Inflammatory macrophage treated with lipopolysaccharide for 4 hours (primary cell): Measurements from ENCODE around the gene TMC1.

Experiments
- DNase-seq: peaks from one replicate; pipeline ENCODE4 v3.0.0-alpha.2; 2020

The TMC1 gene

DNA sequence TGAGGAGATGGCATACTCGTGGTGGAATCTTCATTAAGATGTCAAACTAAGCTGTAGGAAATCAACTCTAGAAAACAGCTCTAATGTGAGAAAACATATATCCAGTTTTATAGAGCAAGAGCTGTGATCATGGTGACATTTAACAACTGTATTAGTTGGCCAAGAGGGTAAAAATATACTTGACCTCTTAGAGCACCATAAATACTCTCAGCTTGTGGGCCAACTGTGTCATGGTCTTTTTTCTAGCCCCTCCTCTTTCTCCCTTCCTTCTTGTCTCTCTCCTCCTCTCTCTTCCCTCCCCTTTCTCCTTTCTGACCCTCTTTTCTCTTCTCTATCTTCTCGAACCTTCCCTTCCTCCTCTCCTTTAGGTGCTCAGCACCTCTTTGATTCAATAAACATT is 54.7 kb downstream of the TMC1 start:
- DNase-seq, result no peak

DNA sequence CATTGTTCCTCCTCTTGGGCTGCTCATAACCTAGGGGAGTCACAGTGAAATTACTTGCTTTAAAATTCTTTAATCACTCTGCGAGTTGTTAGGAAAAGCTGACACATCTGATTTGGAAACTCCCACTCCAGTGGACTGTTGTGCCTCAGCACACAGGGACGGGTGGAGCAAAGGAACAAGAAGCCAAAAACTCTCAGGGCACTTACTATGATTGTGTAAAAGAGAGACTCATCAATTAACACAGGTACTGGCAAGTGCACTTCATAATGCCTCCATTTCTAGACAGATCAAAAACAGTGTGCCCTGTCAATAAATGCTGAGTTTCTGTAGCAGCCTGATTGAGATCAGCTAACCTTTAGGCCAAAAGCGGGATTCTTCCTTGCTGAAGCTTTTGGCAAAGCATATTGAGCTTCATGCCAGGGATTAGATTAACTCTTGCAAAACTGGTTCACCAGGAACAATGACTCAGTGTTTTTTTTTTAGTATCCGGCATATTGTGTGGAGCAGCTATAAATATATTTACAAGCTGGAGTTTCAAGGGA is 55.9 kb downstream of the TMC1 start:
- DNase-seq, result peak; percentile 40

DNA sequence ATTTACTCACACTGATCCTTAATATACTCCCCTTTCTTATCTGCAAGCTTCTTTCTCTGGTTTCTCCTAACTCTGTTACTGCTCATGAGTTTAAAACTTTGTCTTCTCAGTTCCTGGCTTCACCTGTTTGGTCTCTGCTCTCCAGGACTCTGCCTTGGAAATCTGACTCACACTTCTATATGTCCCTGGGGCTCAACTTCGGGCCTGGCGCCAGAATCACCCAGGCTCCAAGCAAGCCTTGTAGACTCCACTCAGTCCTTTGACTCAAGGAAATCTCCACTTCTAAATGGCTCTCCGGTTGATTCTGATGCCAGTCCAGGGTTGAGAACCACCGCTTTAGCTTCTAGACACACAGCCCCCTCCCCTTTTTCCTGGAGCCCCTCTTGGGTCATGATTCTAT is 57.8 kb downstream of the TMC1 start:
- DNase-seq, result no peak

DNA sequence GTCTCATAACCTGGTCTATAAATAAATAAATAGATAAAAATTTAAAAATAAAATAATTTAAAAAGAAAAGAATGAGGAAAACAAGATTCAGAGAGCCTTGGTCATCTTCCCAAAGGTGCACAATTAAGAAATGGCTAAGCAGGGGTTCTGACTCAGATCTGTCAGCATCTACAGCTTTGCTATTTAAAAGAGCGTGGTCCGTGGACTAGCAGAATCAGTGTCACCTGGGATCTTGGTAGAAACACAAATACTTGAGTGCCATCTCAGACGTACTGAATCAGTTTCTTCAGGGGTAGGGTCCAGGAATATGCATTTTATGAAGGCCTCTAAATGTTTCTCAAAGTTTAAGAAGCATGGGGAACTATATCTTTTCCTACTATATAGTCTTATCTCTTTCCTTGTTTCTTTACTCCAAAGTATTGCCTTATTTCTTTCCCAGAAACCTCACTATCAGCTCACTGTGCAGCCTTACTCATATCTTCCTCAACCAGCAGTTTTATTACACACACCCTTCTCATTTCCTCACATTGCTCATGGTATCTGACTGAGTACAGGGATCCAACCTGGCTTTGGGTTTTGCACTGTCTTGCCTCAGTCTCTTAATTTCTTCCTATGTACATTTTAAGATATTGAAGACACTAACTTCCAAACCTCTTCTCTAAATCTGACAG is 58.6 kb downstream of the TMC1 start:
- peak; percentile 55 for DNase-seq

DNA sequence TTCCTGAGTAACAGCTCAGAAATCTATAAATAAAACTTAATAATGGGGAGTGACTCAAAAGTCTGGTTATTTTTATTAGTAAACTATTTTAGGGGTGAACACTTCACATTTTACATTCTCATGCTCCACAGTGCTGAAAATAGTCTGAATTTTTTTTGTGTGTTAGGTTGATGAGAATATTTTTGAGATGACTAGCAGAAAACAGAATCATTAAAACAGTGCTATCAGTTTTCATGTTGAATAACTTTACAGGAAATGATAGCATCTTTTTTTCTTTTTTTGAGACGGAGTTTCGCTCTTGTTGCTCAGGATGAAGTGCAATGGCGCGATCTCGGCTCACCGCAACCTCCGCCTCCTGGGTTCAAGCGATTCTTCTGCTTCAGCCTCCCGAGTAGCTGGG is 60.3 kb downstream of the TMC1 start:
- no peak for DNase-seq

DNA sequence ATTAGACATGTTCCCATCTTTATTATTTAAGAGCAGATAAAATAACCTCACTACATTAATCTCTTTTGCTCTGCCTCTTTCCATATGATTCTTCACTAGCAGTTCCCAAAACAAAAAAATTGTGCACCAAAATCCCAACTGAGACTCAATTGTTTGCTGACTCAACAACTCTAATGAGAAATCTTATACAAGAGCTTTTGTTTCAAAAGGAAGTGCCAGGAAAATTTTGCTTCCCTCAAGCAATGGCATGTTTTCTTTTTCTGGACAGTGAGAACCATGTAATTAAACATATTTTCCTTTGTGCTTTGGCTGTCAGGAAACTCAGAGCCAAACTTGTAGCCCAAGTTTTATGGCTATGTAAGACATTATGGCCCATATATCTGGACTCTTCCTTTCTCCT is 62.0 kb downstream of the TMC1 start:
- no peak for DNase-seq

DNA sequence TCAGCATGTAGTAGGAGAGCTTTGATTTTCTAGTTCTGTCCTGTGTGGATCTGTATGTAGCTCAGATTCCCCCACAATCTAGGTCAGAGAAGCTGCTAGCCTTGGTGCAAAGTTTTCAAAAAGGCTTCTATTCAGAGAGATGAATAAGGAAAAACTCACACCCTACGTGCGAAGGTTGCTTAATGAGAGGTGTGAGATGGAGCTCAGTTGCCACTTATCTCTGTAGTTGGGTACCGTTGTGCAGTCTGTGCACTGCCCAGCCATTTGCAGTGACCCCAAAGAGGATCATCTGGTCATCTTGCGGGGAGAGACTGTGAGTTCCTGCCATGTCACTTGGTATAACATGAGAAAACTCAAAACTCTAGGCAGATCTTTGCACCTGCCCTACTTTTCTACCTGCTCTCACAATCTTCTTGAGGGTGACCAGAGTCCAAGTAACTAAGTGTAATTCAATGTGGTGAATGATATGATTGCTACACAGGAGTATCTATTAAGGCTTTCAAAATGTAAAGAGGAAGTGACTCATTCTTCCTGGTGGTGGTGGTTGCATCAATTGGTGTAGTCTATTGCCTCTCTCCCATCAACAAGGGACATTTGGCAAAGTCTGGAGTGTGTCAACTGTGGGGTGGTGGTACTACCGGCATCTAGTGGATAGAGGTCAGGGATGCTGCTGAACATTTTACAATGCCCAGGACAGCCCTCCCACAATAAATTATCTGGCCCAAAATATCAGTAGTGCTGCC is 65.2 kb downstream of the TMC1 start:
- DNase-seq, result peak; percentile 97

DNA sequence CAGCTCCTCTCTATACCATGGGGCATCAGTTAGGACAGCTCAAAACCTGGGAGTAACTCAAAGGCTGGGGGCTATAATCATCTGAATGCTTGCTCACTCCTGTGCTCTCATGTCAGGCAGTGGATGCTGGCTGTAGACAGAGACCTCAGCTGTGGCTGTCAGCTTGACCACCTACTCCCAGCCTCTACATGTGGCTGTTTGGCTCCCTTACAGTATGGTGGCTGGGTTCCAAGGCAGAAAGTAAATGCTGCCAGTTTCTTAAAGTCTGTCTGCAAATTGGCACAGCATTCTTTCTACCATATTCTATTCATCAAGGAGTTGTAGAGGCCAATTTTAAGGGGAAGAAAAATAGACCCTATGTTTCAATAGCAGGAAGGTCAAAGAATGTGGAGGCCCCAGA is 66.9 kb downstream of the TMC1 start:
- no peak for DNase-seq

DNA sequence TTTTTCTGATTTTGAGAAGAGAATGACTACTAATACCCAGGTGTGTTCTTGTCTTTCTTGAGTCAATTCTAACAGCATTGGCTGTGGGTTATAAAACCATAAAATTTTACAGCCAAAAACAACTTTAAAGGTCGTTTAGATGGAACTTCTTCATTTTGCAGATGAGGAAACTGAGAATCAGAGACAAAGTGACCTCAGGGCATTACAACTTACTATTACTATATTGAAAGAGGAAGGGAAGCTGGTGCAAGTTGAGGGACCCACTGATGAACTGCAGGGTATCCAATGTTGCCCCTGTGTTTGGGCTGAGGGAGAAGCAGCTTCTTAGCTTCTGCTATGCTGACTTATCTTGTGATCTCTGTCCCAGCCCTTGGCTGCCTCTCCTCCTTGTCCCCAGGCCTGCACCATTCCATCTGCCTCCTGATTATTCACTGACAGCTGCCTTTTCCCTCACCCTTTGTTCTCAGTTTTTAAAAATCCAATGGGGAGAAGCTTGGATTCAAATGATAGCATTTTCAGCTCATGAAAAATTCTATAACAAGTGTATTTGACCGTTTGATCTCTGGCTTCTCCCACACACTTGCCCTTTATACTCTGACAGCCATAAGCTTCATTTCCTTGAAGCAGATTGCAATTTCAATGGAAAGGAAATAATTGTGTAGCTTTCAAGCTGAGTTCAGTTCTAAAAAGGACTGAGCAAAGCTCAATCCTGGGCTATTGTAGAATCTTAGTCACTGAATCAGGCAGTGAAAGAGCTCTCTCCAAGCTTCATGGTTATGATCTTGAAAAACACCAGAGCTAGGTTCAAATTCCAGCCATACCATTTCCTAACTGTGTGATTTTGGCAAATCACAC is 68.5 kb downstream of the TMC1 start:
- DNase-seq, result peak; percentile 85

DNA sequence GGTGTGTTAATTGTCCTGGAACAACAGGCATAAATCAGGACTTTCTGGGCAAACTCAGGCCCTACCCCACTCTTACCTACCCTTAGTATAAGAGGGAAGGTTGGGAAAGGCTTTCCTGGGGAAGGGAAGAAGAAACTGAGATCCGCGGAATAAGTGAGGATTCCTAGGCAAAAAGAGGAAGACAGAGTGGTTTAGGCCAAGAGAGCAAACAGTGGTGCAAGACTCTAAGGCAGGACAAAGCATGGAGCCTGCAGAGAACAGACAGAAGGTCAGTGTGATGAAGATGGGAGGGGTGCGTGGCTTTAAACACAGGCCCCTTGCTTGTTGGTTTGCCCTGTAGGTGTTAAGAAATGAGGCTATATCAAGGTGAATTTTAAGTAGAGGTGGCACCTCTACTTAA is 69.4 kb downstream of the TMC1 start:
- DNase-seq, result peak; percentile 44

DNA sequence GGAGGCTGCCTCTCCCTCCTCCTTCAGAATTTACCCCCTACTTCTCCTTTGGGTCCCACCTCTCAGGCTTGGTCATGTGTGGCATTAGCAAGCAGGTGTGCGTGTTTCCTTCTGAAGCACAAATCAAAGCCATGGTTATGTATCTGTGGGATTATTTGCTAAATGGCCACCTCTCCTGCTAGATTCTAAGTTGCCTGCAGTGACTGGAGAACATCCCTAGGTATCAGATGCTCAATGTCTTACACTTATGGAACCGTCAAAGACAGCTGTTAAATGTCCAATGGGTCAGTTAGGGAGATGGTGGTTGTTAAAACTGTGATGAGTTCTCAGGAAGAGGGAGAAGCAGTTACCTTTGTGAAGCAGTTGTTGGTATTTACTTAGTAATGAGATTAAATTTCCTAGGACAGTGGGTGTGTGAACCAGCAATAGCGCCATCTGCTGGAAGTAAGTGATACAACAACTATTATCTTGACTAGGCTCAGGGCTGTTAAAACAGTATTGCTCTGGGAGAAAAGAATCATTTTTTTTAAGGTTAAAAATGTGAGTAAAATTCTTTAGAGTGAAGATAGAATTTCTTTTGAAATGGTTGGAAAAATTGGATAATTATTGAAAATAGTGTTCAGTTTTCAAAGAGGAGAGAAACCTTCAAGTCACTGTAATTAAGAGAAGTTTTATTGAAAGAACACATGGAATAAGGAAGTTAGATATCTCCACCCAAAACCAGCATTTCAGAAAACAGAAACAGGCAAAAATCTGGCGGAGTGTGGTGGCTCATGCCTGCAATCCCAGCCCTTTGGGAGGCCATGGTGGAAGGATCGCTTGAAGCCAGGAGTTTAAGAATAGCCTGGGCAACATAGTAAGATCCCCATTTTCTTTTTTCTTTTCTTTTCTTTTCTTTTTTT is 71.3 kb downstream of the TMC1 start:
- DNase-seq, result peak; percentile 77

DNA sequence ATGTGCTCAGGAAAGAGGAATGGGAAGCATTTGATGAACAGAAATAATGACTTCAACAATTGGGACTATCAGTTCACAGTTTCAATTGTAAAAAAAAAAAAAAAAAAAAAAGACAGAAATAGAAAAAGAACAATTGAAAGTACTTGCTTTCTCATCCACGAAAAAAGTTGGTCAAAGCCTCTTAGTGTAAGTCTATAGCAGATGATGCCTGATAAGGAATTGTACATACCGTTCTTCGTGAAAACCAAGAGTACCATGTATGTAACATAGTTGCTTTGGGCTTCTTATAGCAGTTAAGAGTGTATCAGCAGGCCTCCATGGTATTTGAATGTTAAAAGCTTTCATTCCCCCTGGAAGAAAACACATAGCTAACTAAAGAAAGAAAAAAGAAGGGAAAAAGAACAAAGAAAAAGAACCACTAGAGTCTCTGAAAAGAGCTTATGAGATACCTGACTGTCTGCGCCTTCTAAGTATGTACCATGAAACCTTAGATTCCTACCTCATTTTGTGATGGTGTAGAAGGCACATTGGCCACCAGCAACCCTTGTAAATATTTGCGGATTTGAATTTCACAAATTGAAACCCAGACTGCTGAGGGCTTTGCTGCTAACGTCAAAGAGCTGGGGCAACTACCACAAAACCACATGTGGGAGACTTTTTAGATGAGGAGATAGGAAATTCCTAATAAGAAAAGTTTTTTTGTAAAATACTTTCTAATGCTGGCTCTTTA is 75.2 kb downstream of the TMC1 start:
- DNase-seq, result peak; percentile 29

DNA sequence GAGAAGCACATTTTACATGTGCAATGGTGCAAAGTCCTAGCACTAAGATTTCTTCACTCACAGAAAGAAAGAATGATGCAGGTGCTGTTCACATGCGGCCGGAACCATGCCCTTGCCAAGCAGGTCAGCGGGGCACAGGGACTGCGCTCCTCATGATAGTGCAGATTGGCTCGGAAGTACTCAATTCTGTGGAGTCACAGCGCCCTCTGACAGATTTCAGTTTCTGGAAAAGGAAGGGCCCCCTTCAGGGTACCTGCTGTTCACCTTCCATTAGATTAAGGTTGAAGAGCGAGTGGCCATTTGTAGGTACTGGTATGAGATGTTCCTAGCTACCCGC is 75.7 kb downstream of the TMC1 start:
- no peak for DNase-seq

DNA sequence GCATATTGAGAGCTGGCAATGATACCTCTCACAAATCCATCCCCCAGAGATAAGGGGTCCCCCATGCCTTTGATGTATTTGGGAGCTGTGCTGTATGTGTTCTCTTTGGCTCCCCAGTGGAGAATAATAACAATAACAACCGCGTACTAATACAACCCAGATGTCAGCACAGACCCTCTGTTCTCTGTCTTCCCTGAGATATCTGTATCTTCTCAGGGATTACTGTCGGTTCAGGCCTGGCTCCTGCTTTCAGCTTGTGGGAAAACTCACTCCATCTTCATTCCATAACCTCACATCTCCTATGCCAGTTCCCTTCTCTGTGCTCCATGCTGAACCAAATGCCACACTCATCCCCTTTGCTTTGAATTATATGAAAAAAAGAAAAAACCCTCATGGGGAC is 76.2 kb downstream of the TMC1 start:
- no peak for DNase-seq

DNA sequence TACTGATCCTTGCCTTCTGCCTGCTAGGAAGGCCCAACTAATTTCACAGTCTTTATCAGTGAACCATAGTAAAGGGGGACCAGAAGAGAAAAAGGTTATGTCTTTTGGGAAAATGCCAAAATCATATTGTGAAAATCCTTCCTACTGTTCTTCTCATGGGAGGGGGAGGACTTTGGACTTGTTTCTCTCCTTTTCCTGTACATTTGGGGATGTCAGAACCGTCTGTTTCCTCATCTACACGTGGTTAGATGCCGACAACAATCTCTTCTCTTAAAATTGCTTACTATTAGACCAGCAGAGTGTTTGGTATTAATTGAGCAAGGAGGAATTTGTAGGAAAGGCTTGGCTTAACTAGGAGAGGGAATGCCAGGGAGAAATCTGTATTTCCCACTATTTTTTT is 77.2 kb downstream of the TMC1 start:
- peak; percentile 26 for DNase-seq

DNA sequence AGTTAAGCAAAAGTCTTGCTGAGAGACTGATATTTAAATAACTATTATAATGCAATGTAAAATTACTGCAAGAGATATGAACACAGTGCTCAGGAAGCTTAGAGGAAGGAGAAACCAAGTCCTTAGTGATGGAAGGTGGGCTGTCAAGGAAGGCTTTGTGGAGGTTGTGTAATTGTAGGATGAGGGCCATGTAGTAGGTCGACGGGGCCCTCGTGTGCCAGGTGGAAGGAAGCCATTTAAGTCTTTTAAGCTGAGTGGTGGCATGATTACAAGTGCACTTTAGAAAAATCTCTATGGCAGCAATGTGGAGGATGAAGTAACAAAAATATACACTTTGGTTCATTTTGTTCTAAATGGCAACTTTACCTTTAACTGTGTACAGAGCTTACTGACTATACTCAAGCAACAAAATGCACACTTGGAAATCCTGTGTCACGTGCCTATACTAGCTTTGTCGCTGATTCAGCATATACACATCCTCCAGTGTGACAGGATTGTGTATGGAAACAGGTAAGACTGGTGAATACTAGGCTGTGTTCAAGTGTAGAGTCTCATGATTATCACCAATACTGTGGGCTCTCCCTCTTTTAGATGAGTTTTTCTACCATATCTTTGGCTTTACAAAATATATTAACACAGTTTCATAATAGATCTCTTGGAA is 78.6 kb downstream of the TMC1 start:
- DNase-seq, result no peak

DNA sequence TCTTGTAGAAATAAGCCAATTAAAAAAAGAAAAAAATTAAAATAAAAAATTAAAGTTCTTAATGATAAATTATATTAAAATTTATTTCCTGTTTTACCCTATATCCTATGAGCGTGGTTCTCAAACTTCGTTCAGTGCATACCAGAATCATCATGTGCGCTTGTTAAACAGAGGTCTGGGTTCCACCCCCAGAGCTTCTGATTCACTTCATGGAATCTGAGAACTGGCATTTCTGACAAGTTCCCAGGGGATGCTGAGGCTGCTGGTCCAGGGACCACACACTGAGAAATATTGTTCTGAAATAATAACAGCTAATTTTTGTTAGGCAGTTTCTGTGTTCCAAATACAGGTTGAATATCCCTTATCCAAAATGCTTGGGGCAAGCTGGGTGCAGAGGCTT is 79.3 kb downstream of the TMC1 start:
- no peak for DNase-seq

DNA sequence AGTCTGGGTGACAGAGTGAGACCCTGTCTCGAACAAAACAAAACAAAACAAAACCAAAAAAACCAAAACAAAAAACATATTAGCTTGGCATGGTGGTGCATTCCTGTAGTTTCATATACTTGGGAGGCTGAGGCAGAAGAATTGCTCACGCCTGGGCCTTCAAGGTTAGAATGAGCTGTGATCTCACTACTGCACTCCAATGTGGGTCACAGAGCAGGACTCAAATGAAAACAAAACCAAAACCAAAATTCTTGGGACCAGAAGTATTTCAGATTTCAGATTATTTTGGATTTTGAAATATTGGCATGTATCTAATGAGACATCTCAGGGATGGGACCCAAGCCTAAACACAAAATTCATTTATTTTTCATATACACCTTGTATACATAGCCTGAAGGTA is 80.2 kb downstream of the TMC1 start:
- peak; percentile 62 for DNase-seq

DNA sequence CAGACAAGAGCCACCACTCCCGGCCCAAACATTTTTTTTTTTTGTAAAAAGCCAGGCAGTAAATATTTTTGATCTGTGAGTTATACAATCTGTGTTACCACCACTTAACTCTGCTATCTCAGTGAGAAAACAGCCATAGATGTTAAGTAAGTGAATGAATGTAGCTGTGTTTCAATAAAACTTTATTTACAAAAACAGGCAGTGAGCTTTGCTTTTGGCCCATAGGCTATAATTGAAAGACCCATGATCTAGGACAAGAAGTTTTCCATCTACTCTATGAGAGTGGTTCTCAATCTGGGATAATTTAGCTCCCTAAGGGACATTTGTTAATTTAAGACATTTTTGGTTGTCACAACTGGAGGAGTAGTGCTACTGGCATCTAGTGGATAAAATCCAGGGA is 91.0 kb downstream of the TMC1 start:
- DNase-seq, result no peak

DNA sequence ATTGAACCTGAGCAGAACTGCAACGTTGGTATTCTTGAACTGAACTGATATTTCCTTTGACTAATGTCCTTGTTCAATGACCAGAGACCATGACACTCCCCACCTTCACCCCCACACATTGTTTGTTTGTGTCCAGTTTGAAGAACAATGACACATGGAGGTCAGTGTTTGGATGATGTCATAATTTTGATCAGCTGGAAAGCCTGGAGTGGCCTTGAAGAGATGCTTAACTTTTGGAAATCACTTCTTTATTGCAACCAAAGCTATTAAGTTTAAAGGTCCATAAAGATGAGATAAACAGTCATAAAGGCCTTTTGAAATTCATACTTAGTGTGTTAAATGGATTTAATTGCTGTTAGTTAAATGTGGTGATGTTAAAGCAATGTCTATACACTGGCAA is 92.7 kb downstream of the TMC1 start:
- no peak for DNase-seq

DNA sequence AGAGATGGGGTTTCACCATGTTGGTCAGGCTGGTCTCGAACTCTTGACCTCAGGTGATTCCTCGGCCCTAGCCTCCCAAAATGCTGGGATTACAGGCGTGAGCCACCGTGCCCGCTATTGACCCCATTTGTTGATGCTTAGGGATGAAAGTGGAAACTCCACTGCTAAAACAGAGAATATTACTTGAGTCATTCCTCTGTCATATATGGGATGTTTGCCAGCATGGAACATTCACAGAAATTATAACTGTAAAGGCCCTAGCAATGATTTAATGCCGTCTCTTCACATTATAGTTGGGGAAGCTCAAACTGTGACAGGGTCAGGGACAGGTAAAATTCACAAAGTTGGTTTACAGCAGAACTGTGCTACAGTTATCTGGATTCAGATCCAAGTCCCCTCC is 94.5 kb downstream of the TMC1 start:
- no peak for DNase-seq
